Glutamatergic neuron (in vitro differentiated cells): Measurements from ENCODE around the gene FUT4. TPM values are rescaled to one million over a fixed set of nuclear protein-coding genes. Genes with fewer than 3 reads are reported as not detected.

ENCODE experiments used
- DNase-seq: peaks from one replicate; pipeline ENCODE4 v3.0.0; 2022
- H3K27ac Mint-ChIP-seq: one replicate; pipeline ENCODE4 v1.8.0; 2020; ENCODE audit warnings: mild to moderate bottlenecking, mixed read lengths, inconsistent platforms; ENCODE audit not compliant: unreplicated experiment
- H3K27me3 Mint-ChIP-seq: one replicate; pipeline ENCODE4 v1.8.0; 2020; ENCODE audit warnings: mild to moderate bottlenecking, moderate library complexity, mixed read lengths, inconsistent platforms; ENCODE audit not compliant: unreplicated experiment
- H3K36me3 Mint-ChIP-seq: one replicate; pipeline ENCODE4 v1.8.0; 2020; ENCODE audit warnings: mild to moderate bottlenecking, mixed read lengths, inconsistent platforms; ENCODE audit not compliant: unreplicated experiment
- H3K4me1 Mint-ChIP-seq: one replicate; pipeline ENCODE4 v1.8.0; 2020; ENCODE audit warnings: mild to moderate bottlenecking, low read depth, mixed read lengths, inconsistent platforms; ENCODE audit not compliant: unreplicated experiment
- H3K4me3 Mint-ChIP-seq: one replicate; pipeline ENCODE4 v1.8.0; 2020; ENCODE audit warnings: mild to moderate bottlenecking, mixed read lengths, inconsistent platforms; ENCODE audit not compliant: unreplicated experiment
- H3K9me3 Mint-ChIP-seq: one replicate; pipeline ENCODE4 v1.8.0; 2020; ENCODE audit warnings: mild to moderate bottlenecking, moderate library complexity, mixed read lengths, inconsistent platforms; ENCODE audit not compliant: unreplicated experiment
- CTCF ChIP-seq: fragments of 200-600 bp; sonication (generic); IDR thresholded peaks from one replicate; pipeline ENCODE4 v1.5.0; 2021; ENCODE audit not compliant: partially characterized antibody, unreplicated experiment
- total RNA-seq: library from RNA; stranded (reverse); fragmentation: NEBNext Ultra II Directional; extraction: Animal tissue kit (Norgen Biotek cat#: 25700); gene quantifications from one replicate; pipeline ENCODE4 v1.2.1, GENCODE V29; 2021; ENCODE audit not compliant: unreplicated experiment

Gene FUT4
- total RNA-seq, 1 donor from 2014 or later: 2.2 TPM

GRCh38 chr11:94558468-94558867 is 14.7 kb downstream of the FUT4 start:
- no peaks in the 10 kb centered on the region for H3K36me3 Mint-ChIP-seq
- no peak for TF ChIP-seq CTCF
- no peak overlapping the region for H3K4me3 Mint-ChIP-seq
- H3K4me1 Mint-ChIP-seq: no peaks in the 10 kb centered on the region
- no peaks in the 10 kb centered on the region for H3K9me3 Mint-ChIP-seq
- no peak for DNase-seq
- no peaks in the 10 kb centered on the region for H3K27me3 Mint-ChIP-seq
- H3K27ac Mint-ChIP-seq: no peak overlapping the region

DNA sequence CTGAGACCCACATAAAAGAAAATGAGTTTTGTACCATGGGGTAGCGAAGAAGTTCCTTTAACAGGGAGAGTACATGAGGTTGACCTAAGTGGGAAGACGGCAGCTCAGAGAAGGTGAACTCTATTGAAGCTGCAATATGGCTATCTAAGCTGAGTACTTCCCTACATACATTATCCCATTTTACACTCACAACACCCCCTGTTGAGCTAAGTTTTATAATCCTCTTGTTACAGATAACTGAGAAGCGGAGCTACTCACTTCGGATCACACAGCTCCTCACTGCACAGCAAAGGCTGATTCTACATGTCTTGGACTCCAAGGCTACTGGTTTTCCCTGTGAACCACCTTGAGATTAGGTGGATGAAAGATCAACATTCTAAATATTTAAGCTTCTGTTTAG is 15.2 kb downstream of the FUT4 start:
- no peaks in the 10 kb centered on the region for H3K9me3 Mint-ChIP-seq
- H3K27me3 Mint-ChIP-seq: no peaks in the 10 kb centered on the region
- H3K27ac Mint-ChIP-seq: no peak overlapping the region
- no peak for TF ChIP-seq CTCF
- DNase-seq: no peak
- H3K36me3 Mint-ChIP-seq: no peaks in the 10 kb centered on the region
- no peaks in the 10 kb centered on the region for H3K4me1 Mint-ChIP-seq
- H3K4me3 Mint-ChIP-seq: no peak overlapping the region

GRCh38 chr11:94559361-94559760 is 15.6 kb downstream of the FUT4 start:
- H3K9me3 Mint-ChIP-seq: no peaks in the 10 kb centered on the region
- no peak overlapping the region for H3K27ac Mint-ChIP-seq
- DNase-seq: no peak
- no peaks in the 10 kb centered on the region for H3K27me3 Mint-ChIP-seq
- TF ChIP-seq CTCF: no peak
- H3K4me3 Mint-ChIP-seq: no peak overlapping the region
- H3K36me3 Mint-ChIP-seq: no peaks in the 10 kb centered on the region
- H3K4me1 Mint-ChIP-seq: no peaks in the 10 kb centered on the region

DNA sequence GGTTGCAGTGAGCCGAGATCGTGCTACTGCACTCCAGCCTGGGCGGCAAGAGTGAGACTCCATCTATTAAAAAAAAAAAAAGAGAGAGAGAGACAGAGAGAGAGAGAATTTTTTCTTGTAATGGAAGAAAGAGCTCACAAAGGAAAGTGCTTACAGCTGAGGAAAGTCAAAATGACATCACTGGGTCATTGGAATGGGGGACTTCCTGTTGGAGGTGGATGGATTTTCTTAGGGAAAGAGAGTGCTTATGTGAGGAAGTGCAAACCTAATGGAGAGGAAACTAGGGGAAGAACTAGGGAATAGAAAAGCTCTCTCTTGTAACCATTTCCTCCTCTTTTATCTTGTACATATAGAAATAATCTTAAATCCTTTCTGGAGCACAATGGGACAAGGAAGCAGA is 17.1 kb downstream of the FUT4 start:
- no peak for DNase-seq
- H3K27me3 Mint-ChIP-seq: no peaks in the 10 kb centered on the region
- no peaks in the 10 kb centered on the region for H3K9me3 Mint-ChIP-seq
- no peaks in the 10 kb centered on the region for H3K36me3 Mint-ChIP-seq
- H3K27ac Mint-ChIP-seq: no peak overlapping the region
- no peak overlapping the region for H3K4me3 Mint-ChIP-seq
- H3K4me1 Mint-ChIP-seq: no peaks in the 10 kb centered on the region
- TF ChIP-seq CTCF: no peak

DNA sequence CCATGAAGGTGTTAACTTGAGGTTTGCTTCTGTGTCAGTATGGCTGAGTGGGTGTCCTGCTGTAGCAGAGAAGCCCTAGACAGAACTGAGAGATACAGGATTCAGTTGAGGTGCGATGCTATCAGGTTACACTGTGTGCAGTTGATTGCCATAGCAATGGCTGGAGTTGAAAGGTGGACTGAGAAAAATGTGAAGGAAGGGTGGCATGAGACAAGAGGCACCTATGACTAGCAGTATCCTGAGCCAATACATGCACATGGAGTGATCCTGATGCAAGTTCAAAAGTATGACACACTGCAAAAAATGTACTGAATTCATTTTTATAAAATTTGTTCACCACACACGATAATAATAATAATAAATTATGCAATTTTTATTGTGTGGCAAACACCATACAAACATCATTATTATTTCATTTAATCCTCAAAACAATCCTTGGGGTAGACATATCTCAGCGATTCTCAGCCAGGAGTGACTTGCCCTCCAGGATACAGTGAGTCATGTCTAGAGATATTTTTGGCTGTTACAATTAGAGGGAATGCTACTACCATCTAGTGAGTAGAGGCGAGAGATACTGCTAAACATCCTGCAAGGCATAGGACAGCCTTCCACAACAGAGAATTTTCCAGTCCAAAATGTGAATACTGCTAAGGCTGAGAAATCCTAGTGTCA is 19.6 kb downstream of the FUT4 start:
- no peaks in the 10 kb centered on the region for H3K9me3 Mint-ChIP-seq
- H3K27ac Mint-ChIP-seq: no peak overlapping the region
- no peak overlapping the region for H3K4me3 Mint-ChIP-seq
- H3K27me3 Mint-ChIP-seq: no peaks in the 10 kb centered on the region
- no peaks in the 10 kb centered on the region for H3K36me3 Mint-ChIP-seq
- DNase-seq: no peak
- no peaks in the 10 kb centered on the region for H3K4me1 Mint-ChIP-seq
- no peak for TF ChIP-seq CTCF
